SK-N-SH treated with all-trans-retinoic acid at 6 μM for 48 hours (cell line): ENCODE results near the gene FGFR3.

Experiments used
- ATAC-seq: fragments of 200-7000 bp; cut with Tn5 transposase; 3 replicates; pipeline ENCODE4 v1.9.1; 2020; ENCODE audit warnings: mild to moderate bottlenecking, moderate library complexity
- ARNTL ChIP-seq: fragments of 450-650 bp; formaldehyde crosslinking; IDR thresholded peaks from 2 replicates; pipeline ENCODE4 v1.5.0; 2020; ENCODE audit warnings: low read depth, mild to moderate bottlenecking, moderate library complexity, borderline replicate concordance
- BACH2 ChIP-seq: fragments of 250-450 bp; sonication (Bioruptor Pico); IDR thresholded peaks from 2 replicates; pipeline ENCODE4 v1.9.0; 2021; ENCODE audit warnings: mild to moderate bottlenecking, borderline replicate concordance
- CREB5 ChIP-seq: fragments of 250-450 bp; sonication (Bioruptor Pico); IDR thresholded peaks from 2 replicates; pipeline ENCODE4 v1.5.1; 2020; ENCODE audit warnings: low read depth, mild to moderate bottlenecking, moderate library complexity
- CSDC2 ChIP-seq: fragments of 250-450 bp; sonication (Bioruptor Pico); IDR thresholded peaks from 2 replicates; pipeline ENCODE4 v1.5.0; 2020; ENCODE audit warnings: mild to moderate bottlenecking, moderate library complexity
- CSRNP3 ChIP-seq: fragments of 250-450 bp; sonication (Bioruptor Pico); IDR thresholded peaks from 2 replicates; pipeline ENCODE4 v1.5.1; 2021; ENCODE audit warnings: mild to moderate bottlenecking, moderate library complexity
- ESRRG ChIP-seq: fragments of 250-450 bp; sonication (Bioruptor Pico); IDR thresholded peaks from 2 replicates; pipeline ENCODE4 v1.6.1; 2021; ENCODE audit warnings: mild to moderate bottlenecking
- GLIS3 ChIP-seq: fragments of 250-450 bp; sonication (Bioruptor Pico); IDR thresholded peaks from 2 replicates; pipeline ENCODE4 v1.5.0; 2020; ENCODE audit warnings: mild to moderate bottlenecking, moderate library complexity
- ISL1 ChIP-seq: fragments of 250-450 bp; sonication (Bioruptor Pico); IDR thresholded peaks from 2 replicates; pipeline ENCODE4 v2.1.2; 2022; ENCODE audit warnings: mild to moderate bottlenecking, moderate library complexity
- OSR1 ChIP-seq: fragments of 250-450 bp; sonication (Bioruptor Pico); IDR thresholded peaks from 2 replicates; pipeline ENCODE4 v1.8.0; 2022; ENCODE audit warnings: moderate library complexity, mild to moderate bottlenecking, inconsistent platforms
- POU6F1 ChIP-seq: fragments of 250-450 bp; sonication (Bioruptor Pico); IDR thresholded peaks from 2 replicates; pipeline ENCODE4 v1.8.0; 2021; ENCODE audit warnings: low read depth, mild to moderate bottlenecking, moderate library complexity, borderline replicate concordance
- PPARA ChIP-seq: fragments of 250-450 bp; sonication (Bioruptor Pico); IDR thresholded peaks from 2 replicates; pipeline ENCODE4 v1.5.0; 2020; ENCODE audit warnings: mild to moderate bottlenecking, borderline replicate concordance
- RARB ChIP-seq: fragments of 250-450 bp; sonication (Bioruptor Pico); IDR thresholded peaks from 2 replicates; pipeline ENCODE4 v1.8.0; 2021; ENCODE audit warnings: mild to moderate bottlenecking, moderate library complexity
- SNAI2 ChIP-seq: fragments of 250-450 bp; sonication (Bioruptor Pico); IDR thresholded peaks from 2 replicates; pipeline ENCODE4 v1.5.0; 2020; ENCODE audit warnings: mild to moderate bottlenecking, moderate library complexity
- TCF4 ChIP-seq: fragments of 250-450 bp; sonication (Bioruptor Pico); IDR thresholded peaks from 2 replicates; pipeline ENCODE4 v1.8.0; 2021; ENCODE audit warnings: mild to moderate bottlenecking, moderate library complexity, borderline replicate concordance
- TOX ChIP-seq: fragments of 250-450 bp; sonication (Bioruptor Pico); IDR thresholded peaks from 2 replicates; pipeline ENCODE4 v1.8.0; 2021; ENCODE audit warnings: mild to moderate bottlenecking, moderate library complexity, borderline replicate concordance
- ZC3H10 ChIP-seq: fragments of 250-450 bp; sonication (Bioruptor Pico); IDR thresholded peaks from 2 replicates; pipeline ENCODE4 v1.5.1; 2021; ENCODE audit warnings: mild to moderate bottlenecking, moderate library complexity
- ZFP3 ChIP-seq: fragments of 250-450 bp; sonication (Bioruptor Pico); IDR thresholded peaks from 2 replicates; pipeline ENCODE4 v1.5.0; 2020; ENCODE audit warnings: mild to moderate bottlenecking, moderate library complexity
- ZFP30 ChIP-seq: fragments of 450-650 bp; formaldehyde crosslinking; IDR thresholded peaks from 2 replicates; pipeline ENCODE4 v1.5.0; 2022; ENCODE audit warnings: mild to moderate bottlenecking, moderate library complexity
- ZNF565 ChIP-seq: fragments of 450-650 bp; formaldehyde crosslinking; conservative IDR thresholded peaks from 2 replicates; pipeline ENCODE4 v1.5.0; 2020; ENCODE audit warnings: low read depth, mild to moderate bottlenecking, moderate library complexity
- ZNF70 ChIP-seq: fragments of 450-650 bp; formaldehyde crosslinking; IDR thresholded peaks from 2 replicates; pipeline ENCODE4 v1.5.0; 2020; ENCODE audit warnings: mild to moderate bottlenecking, moderate library complexity
- TF ChIP-seq, protein P1 (sequence below): fragments of 250-450 bp; sonication (Bioruptor Pico); IDR thresholded peaks from 2 replicates; pipeline ENCODE4 v1.8.0; 2020; ENCODE audit warnings: mild to moderate bottlenecking, moderate library complexity, borderline replicate concordance

FGFR3 gene

DNA sequence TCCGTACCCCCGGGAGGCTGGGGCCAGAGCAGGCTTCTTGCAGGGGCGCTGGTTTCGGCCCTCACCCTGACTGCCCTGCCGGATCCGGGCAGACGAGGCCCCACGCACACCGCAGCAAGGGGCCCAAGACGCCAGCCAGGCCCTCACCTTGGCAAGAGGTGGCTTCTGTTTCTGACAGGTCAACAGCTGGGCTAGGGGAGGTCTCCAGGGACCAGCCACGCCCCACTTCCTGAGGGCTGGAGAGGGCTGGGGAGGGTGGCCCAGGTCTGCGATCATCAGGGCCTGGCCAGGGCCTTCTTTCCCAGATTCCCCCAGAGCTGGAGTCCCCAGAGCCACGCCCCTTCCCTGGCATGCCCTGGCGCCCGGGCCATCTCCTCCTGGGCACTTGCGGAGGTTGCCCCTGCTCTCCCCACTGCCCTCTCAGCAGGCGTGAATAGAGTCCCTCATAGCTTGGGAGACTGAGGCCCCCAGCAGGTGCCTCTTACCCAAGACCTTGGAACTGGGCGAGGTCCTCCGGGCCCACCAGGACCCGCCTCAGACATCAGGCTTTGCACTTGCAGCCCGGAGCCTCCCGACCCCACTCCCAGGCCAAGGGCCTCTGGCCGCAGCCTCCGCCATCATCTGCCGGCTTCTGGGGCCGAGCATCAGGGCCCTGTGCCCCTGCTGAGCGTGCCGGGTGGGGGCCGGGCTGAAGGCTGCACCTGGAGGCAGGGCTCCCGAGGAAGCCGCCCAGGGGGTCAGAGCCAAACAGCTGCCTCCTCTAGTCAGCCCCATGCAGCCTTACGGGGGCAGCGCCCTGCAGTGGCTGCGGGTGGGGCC, 6.3 kb upstream of the FGFR3 start (continued):
- TF ChIP-seq POU6F1 (CRISPR knock-in tag) (no peak), BACH2 (CRISPR knock-in tag) (no peak), PPARA (CRISPR knock-in tag) (no peak), CREB5 (no peak), ZC3H10 (no peak), ZFP30 (no peak), SNAI2 (no peak), ZNF565 (no peak)

DNA sequence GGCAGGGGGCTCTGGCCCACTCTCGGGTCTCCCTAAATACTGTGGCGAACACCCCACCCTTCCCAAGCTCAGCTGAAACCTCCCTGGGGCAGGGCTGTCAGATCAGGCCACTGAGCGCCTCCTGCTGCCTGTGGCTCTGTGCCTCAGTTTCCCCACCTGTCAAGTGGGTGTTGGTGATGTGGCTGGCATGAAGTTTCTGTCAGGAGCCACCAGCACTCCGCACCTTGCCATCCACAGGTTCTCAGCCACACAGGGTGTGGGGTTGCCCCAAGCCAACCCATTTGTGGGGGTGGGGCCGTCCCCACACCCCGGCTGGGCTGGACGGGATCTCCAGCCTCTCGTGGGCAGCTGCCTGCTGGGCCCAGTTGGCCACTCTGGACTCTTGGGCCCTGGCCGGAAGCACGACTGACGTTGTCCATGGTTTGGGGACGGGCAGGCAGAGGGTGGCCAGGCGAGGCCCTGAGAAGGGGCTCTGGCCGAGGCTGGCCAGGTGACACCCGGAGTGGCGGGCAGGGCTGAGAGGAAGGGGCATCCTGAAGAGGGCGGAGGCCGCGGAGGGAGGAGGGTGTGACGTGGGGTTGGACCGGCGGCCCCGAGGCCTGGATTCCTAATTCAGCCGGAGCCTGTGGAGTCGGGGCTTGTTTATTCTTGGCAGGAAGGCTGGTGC, 5.5 kb upstream of the FGFR3 start:
- no peak for TF ChIP-seq CSDC2 (CRISPR knock-in tag)
- TF ChIP-seq SNAI2 = no peak
- no peak for TF ChIP-seq CSRNP3 (CRISPR knock-in tag)
- no peak for TF ChIP-seq ZNF565
- TF ChIP-seq ZFP30 = no peak
- TF ChIP-seq ISL1 (CRISPR knock-in tag) = no peak
- TF ChIP-seq, protein P1, sequence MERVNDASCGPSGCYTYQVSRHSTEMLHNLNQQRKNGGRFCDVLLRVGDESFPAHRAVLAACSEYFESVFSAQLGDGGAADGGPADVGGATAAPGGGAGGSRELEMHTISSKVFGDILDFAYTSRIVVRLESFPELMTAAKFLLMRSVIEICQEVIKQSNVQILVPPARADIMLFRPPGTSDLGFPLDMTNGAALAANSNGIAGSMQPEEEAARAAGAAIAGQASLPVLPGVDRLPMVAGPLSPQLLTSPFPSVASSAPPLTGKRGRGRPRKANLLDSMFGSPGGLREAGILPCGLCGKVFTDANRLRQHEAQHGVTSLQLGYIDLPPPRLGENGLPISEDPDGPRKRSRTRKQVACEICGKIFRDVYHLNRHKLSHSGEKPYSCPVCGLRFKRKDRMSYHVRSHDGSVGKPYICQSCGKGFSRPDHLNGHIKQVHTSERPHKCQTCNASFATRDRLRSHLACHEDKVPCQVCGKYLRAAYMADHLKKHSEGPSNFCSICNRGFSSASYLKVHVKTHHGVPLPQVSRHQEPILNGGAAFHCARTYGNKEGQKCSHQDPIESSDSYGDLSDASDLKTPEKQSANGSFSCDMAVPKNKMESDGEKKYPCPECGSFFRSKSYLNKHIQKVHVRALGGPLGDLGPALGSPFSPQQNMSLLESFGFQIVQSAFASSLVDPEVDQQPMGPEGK (CRISPR knock-in tag) = no peak
- no peak for TF ChIP-seq BACH2 (CRISPR knock-in tag)
- no peak for TF ChIP-seq TCF4 (CRISPR knock-in tag)
- TF ChIP-seq GLIS3 = no peak
- TF ChIP-seq ESRRG (CRISPR knock-in tag) = no peak
- TF ChIP-seq PPARA (CRISPR knock-in tag) = no peak
- TF ChIP-seq OSR1 (CRISPR knock-in tag) = no peak
- TF ChIP-seq POU6F1 (CRISPR knock-in tag) = no peak
- ATAC-seq = no peak

DNA sequence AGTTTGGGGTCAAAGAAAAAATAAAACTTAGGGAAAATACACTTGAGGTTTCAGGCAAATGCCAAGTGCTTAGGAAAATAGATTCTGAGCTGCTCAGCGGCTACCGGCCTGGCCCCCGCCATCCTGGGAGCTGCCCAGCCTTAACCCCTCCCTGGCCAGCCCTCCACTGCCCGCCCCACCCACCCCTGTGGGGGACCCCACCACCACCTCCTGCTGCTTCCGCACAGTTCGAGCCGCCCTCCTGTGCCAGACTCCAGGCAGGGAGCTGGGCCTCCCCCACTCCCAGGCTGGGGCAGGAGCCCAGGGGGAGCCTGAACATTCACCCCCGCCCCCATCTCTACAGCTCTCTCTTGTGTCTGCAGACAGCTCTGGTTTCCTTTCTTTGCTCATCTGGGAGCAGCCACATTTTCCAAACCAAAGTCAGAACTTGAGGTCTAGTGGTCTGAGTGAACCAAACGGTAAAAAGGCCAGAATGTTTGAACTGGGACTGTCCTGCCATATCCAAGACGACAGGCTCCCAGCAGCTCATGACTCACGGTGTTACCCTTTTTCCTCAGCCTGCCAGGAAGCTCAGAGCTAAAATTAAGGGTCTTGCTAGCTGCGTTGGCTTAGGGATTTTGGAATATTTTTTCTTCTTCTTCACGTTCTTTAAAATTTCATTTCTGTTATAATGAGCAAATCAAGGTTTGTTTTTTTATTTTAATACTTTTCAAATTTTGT, 4.7 kb upstream of the FGFR3 start:
- no peak for ATAC-seq
- TF ChIP-seq ZFP30 (no peak), ESRRG (CRISPR knock-in tag) (no peak), POU6F1 (CRISPR knock-in tag) (no peak), GLIS3 (no peak), ISL1 (CRISPR knock-in tag) (no peak), ARNTL (CRISPR knock-in tag) (no peak), ZNF70 (CRISPR knock-in tag) (no peak), ZNF565 (no peak), RARB (CRISPR knock-in tag) (no peak), ZFP3 (CRISPR knock-in tag) (no peak), TOX (CRISPR knock-in tag) (no peak), ZC3H10 (no peak), OSR1 (CRISPR knock-in tag) (no peak), SNAI2 (no peak), PPARA (CRISPR knock-in tag) (no peak), CREB5 (no peak)
- TF ChIP-seq, protein P1 (CRISPR knock-in tag) = no peak
